GM19328 (cell line): ENCODE data around the gene CHEK2.
"Not testable (repeated sequence)": the region's sequence is repeated elsewhere in the genome, so short reads cannot be mapped to it uniquely, and the experiment has no call there.

ENCODE experiments used
- ATAC-seq: cut with Tn5 transposase; IDR thresholded peaks from one replicate; pipeline ENCODE4 v1.9.1; 2021; ENCODE audit warnings: mild to moderate bottlenecking, moderate library complexity; ENCODE audit not compliant: unreplicated experiment

CHEK2 gene

GRCh38 chr22:28741785-28742561, at the start of gene CHEK2, which contains the start of gene HSCB:
Gene CHEK2 (minus strand): TSS chr22:28741820. CDS start chr22:28734721, 7,099 bp downstream.
Gene HSCB (plus strand): TSS chr22:28742039. CDS start chr22:28742096, 57 bp downstream.
- peak; percentile 90 for ATAC-seq

DNA sequence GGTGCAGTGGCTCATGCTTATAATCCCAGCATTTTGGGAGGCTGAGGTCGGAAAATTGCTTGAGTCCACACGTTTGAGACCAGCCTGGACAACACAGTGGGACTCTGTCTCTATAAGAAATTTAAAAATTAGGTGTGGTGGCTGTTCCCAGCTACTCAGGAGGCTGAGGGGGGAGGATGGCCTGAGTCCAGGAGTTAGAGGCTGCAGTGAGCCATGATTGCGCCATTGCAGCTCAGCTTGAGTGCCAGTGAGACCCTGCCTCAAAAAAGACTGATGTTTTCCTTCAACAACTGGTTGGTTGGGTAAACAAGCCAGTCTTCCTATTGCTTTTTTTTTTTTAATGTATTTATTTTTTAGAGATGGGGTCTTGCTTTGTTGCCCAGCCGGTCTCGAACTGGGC, 49.5 kb upstream of the CHEK2 start:
- ATAC-seq = no peak

GRCh38 chr22:28788601-28789000, 47.0 kb upstream of the CHEK2 start:
- no peak for ATAC-seq

GRCh38 chr22:28783786-28784671, 42.4 kb upstream of the CHEK2 start:
- no peak for ATAC-seq

- ATAC-seq = no peak
These were observed 38.7 kb upstream of the CHEK2 start for GRCh38 chr22:28780296-28780695.

DNA sequence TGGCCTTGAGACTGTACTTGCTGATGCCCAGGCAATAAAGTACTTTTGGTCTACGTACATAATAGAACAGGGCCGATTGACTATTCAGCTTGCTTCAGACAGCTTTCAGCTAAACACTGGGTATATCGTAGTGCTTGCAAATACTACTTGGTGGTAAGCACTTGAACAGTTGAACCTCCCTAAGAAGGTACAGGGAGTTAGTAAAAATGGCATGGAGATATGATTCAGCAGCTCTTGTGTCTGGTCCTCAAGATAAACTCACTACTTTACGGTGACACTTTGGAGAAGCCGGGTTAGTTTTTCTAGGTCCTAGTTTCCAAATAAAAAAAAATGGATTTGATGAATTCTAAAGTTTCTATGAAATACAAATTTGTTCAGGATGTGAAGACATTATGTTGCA, 38.2 kb upstream of the CHEK2 start:
- no peak for ATAC-seq

DNA sequence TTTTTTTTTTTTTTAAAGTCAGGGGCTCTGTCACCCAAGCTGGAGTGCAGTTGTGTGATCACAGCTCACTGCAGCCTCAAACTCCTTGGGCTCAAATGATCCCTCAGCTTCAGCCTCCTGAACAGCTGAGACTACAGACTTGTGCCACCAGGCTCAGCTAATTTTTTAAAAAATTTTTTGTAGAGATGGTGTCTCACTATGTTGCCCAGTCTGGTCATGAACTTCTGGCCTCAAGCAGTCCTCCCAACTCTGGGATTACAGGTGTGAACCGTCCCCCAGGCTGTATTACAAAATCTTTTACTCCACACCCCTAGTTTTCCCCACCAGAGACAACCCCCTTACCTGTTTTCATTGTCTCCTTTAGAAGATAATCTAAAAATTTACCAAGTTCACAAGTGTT, 32.8 kb upstream of the CHEK2 start:
- no peak for ATAC-seq

DNA sequence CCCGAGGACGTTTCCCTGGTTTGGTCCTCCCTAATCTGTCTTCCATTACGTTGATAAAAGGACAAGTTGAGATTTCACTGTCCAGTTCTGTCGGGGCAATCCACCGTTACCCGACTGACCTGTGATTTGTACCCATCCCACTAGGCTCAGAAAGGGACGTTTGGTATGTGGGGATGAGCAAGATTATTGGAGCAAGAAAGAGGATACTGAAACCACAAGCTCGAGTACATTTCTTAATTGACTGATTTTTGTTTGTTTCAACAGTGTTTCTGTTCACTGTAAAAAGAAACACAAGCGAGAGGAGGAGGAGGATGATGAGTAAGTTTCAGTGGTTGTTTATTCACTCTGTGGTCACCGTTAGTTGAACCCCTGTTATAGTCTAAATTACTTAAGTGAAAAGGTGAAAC, 31.8 kb upstream of the CHEK2 start:
- ATAC-seq = no peak

DNA sequence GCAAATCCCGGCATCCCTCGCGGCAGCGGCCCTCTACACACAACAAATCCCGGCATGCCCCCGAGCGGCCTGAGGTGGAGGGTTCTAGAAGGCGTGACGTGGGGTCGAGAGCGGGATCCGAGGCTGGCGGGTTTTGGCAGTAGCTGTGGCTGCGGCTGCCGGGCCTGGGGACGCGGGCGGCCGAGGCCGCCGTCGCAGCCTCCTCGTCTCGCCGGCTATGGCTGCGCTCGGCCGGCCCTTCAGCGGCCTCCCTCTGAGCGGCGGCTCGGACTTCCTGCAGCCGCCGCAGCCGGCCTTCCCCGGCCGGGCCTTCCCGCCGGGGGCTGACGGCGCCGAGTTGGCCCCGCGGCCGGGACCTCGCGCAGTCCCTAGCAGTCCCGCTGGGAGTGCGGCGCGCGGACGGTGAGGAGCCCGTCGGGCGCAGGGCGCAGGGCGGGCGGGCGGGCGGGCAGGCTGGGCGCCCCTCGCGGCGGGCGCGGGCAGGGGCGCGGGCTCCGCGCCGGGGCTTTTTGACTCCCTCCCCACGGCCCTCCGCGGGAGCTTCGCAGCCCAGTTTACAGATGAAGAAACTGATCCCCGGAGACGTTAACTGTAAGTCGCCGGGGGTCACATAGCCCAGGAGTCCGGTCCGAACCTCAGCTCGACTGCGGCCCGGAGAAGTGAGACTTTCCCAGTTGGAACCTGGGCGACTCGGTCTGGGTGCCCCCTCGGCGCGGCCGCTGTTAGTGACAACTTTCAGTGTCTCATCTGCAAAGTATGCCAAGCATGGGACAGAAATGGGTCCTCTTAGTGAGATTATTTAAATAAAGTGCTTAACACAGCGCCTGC, 31.2 kb upstream of the CHEK2 start, which contains the start of gene CCDC117:
Gene CCDC117 (plus strand): TSS at position 63 of the 828 bp plus-strand sequence. CDS start 155 bp downstream, at position 218.
- peak; percentile 84 for ATAC-seq

DNA sequence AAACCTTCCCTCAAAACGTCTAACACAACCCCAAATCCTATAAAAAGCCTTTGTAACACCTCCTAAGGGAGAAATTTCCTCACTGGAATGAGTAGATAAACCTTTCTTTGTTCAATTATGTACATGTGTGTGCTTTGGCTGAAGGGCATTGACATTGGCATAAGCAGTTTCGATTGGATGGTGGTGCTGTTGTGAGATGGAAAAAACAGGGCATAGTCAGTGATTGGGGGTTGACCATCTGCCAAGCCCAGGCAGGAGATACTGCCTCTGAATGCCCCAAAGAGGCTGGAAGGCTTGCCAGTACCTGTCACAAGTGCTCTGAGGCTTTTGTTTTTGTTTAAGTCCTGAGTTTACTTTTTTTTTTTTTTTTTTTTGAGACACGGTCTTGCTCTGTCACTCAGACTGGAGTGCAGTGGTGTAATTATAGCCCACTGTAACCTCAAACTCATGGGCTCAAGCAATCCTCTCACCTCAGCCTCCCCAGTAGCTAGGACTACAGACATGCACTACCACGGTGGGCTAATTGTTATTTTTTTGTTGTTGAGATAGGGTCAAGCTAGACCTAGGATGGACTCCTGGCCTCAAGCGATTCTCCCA, 29.7 kb upstream of the CHEK2 start:
- ATAC-seq = no peak

DNA sequence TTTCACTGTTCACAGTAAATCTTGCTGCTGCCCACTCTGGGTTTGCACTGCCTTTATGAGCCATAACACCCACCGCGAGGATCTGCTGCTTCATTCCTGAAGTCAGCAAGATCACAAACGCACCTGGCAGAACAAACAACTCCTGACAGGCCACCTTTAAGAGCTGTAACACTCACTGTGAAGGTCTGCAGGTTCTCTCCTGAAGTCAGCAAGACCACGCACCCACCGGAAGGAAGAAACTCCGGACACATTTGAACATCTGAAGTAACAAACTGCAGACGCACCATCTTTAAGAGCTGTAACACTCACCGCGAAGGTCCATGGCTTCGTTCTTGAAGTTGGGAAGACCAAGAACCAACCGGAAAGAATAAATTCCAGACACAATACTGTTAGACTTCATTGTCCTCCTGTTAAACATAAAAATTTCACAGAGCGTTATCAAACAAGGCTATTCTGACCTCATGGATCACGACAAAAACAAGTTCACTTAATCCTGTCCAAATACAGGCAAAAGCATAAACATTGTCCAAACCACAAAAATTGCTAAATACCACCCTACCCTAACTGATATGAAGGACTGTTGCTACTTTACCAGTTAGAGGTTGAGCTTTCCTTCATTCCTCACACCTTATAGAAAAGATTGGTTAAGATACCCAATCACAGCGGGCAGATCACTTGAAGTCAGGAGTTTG, 27.9 kb upstream of the CHEK2 start:
- ATAC-seq = no peak

DNA sequence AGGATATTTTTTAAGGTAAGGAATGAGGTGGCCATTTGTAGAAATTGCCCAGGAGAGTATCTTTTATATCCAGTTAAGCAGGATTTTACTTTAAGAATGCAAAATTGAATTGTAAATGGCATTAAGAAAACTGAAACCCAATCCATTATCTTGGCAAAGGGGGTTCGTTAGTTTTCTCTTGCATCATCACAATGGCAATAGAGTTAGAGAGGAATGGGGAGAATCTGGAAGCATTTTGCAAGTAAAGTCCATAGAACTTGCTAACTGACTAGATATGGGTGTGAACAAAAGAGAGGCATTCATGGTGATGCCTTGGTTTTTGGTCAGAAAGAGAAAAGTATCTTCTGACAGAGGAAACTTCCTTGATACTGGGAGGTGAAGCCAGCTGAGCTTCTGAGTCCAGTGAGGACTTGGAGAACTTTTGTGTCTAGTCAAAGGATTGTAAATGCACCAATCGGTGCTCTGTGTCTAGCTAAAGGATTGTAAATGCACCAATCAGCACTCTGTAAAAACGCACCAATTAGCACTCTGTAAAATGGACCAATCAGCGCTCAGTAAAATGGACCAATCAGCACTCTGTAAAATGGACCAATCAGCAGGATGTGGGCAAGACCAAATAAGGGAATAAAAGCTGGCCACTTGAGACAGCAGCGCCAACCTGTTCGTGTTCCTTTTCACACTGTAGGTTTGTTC, 27.2 kb upstream of the CHEK2 start:
- ATAC-seq = no peak

DNA sequence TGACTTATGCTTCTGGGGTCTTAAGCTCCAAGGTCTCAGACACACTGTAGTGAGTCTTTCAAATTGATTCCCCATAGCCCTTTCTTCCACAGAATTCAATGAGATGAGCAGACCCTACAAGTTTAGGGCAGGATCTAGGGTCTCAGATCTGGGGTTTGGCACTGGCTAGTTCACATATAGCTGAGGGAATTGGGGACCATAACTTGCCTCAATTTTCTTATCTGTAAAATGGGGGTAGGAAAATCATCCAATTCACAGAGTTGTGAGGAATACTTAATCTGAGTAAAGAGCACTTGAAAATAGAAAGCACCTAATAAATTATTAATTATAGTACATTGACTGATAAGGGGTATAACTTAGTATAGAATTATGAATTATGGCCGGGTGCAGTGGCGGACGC, 25.0 kb upstream of the CHEK2 start:
- no peak for ATAC-seq

DNA sequence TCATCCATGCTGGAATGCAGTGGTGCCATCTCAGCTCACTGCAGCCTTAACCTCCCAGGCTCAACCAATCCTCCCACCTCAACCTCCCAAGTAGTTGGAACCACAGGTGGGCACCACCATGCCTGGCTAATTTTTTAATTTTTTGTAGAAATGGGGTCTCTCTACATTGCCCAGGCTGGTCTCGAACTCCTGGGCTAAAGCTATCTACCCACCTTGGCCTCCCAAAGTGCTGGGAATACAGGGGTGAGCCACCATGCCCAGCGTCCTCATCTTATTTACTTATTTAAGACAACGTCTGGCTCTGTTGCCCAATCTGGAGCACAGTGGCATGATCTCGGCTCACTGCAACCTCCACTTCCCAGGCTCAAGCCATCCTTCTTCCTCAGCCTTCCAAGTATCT, 20.4 kb upstream of the CHEK2 start:
- not testable (repeated sequence) for ATAC-seq

- ATAC-seq = no peak
These were observed 19.8 kb upstream of the CHEK2 start for GRCh38 chr22:28761449-28761755.

DNA sequence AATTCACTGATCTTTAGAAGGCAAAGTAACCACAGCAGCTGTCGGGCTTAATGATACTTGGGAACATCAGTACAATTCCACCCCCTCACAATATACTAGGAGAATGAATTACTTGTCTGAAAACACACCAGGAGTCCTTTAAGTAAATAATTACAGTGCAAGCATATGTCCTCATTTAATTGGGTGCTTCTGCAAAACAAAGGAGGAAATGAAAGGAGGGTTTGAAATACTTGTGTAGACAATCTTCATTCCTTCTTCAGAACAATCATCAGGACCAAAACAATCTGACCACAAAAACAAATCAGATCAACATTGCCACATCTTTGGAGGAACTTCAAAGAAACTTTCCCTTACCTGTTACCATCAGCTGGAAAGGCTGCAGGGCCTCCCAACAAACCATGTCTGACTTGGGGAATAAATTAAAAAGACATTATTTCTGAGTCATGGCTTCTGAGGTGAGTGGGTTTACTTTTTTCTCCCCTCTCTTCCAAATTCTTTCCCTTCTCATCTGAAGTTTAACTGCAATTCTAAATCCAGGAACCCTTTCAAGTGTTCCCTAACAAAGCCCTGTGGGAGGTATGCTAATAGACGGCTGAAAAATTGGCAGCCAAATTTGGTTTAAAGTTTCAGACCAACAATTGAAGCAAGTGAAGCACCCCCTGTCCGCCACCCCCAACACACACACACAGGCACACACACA, 18.4 kb upstream of the CHEK2 start:
- ATAC-seq = no peak

- not testable (repeated sequence) for ATAC-seq
These were observed 12.9 kb upstream of the CHEK2 start for GRCh38 chr22:28754512-28754911.

- no peak for ATAC-seq
These were observed 8.9 kb upstream of the CHEK2 start for GRCh38 chr22:28750471-28750881.

GRCh38 chr22:28743852-28744251, 2.2 kb upstream of the CHEK2 start:
- ATAC-seq = no peak
